Activated naive CD8-positive, alpha-beta T cell treated with anti-CD3 and anti-CD28 coated beads, Interleukin-2, amount 10 ng/mL, durations not matched to agents 7 days and 5 days (primary cell): Measurements from ENCODE around the gene DUOX2. TPM values are rescaled to one million over a fixed set of nuclear protein-coding genes. Genes with fewer than 3 reads are reported as not detected.
"Not testable (repeated sequence)": the region's sequence is repeated elsewhere in the genome, so short reads cannot be mapped to it uniquely, and the experiment has no call there.

ENCODE experiments used
- ATAC-seq: fragments of 150-1000 bp; cut with Tn5 transposase; one replicate; pipeline ENCODE4 v1.10.0; 2021; ENCODE audit warnings: low read depth, moderate library complexity
- POLR2A ChIA-PET: fragments of 350-600 bp; sonication (Branson Sonifier 250); formaldehyde crosslinking; loops from one replicate; lab custom pipeline; 2021; ENCODE audit warnings: antibody characterized with exemption; lab: Charles Lee
- DNase-seq: peaks from one replicate; pipeline ENCODE4 v3.0.0; 2021
- H3K27ac Mint-ChIP-seq: one replicate; pipeline ENCODE4 v1.8.0; 2022; ENCODE audit warnings: mild to moderate bottlenecking, mixed read lengths
- H3K27me3 Mint-ChIP-seq: one replicate; pipeline ENCODE4 v1.8.0; 2022; ENCODE audit warnings: mild to moderate bottlenecking, moderate library complexity, mixed read lengths
- H3K36me3 Mint-ChIP-seq: one replicate; pipeline ENCODE4 v1.8.0; 2021; ENCODE audit warnings: mild to moderate bottlenecking, mixed read lengths
- H3K4me1 Mint-ChIP-seq: one replicate; pipeline ENCODE4 v1.8.0; 2021; ENCODE audit warnings: mixed read lengths
- H3K4me3 Mint-ChIP-seq: one replicate; pipeline ENCODE4 v1.8.0; 2022; ENCODE audit warnings: mild to moderate bottlenecking, moderate library complexity, mixed read lengths
- H3K9me3 Mint-ChIP-seq: one replicate; pipeline ENCODE4 v1.8.0; 2021; ENCODE audit warnings: mixed read lengths
- total RNA-seq, 2 experiments: library from RNA; stranded (reverse); gene quantifications; one replicate each; pipeline ENCODE4 v1.2.3, GENCODE V29; 2021

Gene DUOX2
- total RNA-seq, 2 experiments from 2014 or later, result not detected

GRCh38 chr15:45079201-45079600 is 34.8 kb downstream of the DUOX2 start:
- H3K4me1 Mint-ChIP-seq, H3K36me3 Mint-ChIP-seq, ATAC-seq, DNase-seq, POLR2A ChIA-PET, H3K27me3 Mint-ChIP-seq, H3K4me3 Mint-ChIP-seq, H3K27ac Mint-ChIP-seq, H3K9me3 Mint-ChIP-seq: not testable (repeated sequence)

- DNase-seq, H3K4me1 Mint-ChIP-seq, POLR2A ChIA-PET, H3K9me3 Mint-ChIP-seq, ATAC-seq, H3K36me3 Mint-ChIP-seq, H3K4me3 Mint-ChIP-seq, H3K27ac Mint-ChIP-seq, H3K27me3 Mint-ChIP-seq: not testable (repeated sequence)
Measured at GRCh38 chr15:45077391-45077790, 36.6 kb downstream of the DUOX2 start.

GRCh38 chr15:45075440-45076320 is 38.3 kb downstream of the DUOX2 start:
- ATAC-seq, H3K27ac Mint-ChIP-seq, POLR2A ChIA-PET, H3K4me3 Mint-ChIP-seq, H3K4me1 Mint-ChIP-seq, H3K36me3 Mint-ChIP-seq, H3K27me3 Mint-ChIP-seq, DNase-seq, H3K9me3 Mint-ChIP-seq: not testable (repeated sequence)

DNA sequence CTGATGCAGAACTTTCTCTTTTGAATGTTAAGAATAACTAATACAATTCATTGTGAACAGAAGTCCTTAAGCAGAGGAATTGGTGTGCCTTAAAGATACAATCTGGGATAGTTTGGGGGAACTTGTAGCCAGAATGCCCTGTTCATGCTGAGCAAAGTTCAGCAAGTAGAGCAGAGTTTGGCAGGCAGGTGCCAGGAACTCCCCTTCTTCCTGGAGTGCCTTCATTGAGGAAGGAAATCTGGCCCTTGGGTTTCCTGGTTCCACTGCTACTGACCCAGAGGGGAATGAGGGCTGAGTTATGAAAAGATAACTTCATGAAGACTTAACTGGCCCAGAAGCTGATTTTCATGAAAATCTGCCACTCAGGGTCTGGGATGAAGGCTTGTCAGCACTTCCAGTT is 40.4 kb downstream of the DUOX2 start:
- ATAC-seq, H3K36me3 Mint-ChIP-seq, DNase-seq, H3K4me3 Mint-ChIP-seq, H3K27me3 Mint-ChIP-seq, H3K27ac Mint-ChIP-seq, H3K4me1 Mint-ChIP-seq, H3K9me3 Mint-ChIP-seq: not testable (repeated sequence)
- POLR2A ChIA-PET, result interaction anchor here (0.6 kb wide), 1 partner anchor 458 kb away, joined by 3 read pairs; no protein-coding TSS in a partner anchor

DNA sequence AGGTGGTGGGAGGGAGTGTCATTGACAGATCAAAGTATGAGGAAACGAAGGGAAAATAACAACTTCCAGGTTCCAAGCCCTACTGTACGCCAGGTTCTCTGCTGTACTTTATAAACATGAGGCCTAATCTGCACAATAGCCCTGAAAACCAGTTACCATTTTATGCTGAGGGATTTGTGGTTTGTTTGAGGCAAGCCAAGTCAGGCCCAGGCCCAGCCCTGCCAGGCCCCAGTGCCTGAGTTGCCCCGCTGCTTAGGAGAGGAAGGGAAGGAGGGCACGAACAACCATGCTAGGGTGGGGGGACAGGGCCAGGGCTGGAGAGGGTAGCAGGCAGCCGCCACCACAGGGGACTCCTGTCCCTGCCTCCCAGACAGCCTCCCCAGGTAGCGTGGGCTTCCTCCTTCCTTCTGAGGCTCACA is 44.0 kb downstream of the DUOX2 start:
- H3K4me1 Mint-ChIP-seq, POLR2A ChIA-PET: not testable (repeated sequence)

GRCh38 chr15:45064386-45064785 is 49.6 kb downstream of the DUOX2 start:
- H3K27me3 Mint-ChIP-seq, result no peaks in the 10 kb centered on the region
- H3K4me1 Mint-ChIP-seq, result peaks cover 13% of the 10 kb centered on the region
- H3K4me3 Mint-ChIP-seq, result no peak overlapping the region
- POLR2A ChIA-PET, result no interaction called here
- peaks cover 14% of the 10 kb centered on the region for H3K36me3 Mint-ChIP-seq
- ATAC-seq (no peak), DNase-seq (no peak)
- H3K9me3 Mint-ChIP-seq, result no peaks in the 10 kb centered on the region
- H3K27ac Mint-ChIP-seq, result no peak overlapping the region

More for the DNA sequence above, 44.0 kb downstream of the DUOX2 start:
- DNase-seq, H3K27me3 Mint-ChIP-seq, H3K9me3 Mint-ChIP-seq, H3K36me3 Mint-ChIP-seq, H3K27ac Mint-ChIP-seq, ATAC-seq, H3K4me3 Mint-ChIP-seq: not testable (repeated sequence)

DNA sequence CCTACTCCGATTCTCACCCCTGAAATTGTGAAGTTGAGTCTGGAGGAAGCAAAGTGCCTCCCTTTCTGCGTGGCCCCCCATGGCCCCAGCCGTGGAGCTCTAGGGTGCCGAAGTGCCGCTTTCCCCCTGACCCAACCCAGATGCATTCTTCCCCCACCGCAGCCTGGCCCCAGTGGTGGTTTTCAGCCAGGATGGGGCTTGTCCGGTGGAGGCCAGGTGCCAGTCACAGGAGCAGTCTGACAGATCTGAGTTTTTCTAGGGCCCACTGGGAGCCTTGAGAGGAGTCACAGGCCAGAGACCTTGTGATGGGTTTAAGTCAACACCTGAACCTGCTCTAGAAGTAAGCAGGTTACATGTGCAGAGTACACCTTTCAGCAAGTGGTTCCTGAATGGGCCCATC is 51.7 kb downstream of the DUOX2 start:
- H3K4me3 Mint-ChIP-seq, H3K9me3 Mint-ChIP-seq, ATAC-seq, POLR2A ChIA-PET, H3K27me3 Mint-ChIP-seq, DNase-seq, H3K27ac Mint-ChIP-seq: not testable (repeated sequence)
- peaks cover 13% of the 10 kb centered on the region for H3K4me1 Mint-ChIP-seq
- H3K36me3 Mint-ChIP-seq, result peaks cover 14% of the 10 kb centered on the region

DNA sequence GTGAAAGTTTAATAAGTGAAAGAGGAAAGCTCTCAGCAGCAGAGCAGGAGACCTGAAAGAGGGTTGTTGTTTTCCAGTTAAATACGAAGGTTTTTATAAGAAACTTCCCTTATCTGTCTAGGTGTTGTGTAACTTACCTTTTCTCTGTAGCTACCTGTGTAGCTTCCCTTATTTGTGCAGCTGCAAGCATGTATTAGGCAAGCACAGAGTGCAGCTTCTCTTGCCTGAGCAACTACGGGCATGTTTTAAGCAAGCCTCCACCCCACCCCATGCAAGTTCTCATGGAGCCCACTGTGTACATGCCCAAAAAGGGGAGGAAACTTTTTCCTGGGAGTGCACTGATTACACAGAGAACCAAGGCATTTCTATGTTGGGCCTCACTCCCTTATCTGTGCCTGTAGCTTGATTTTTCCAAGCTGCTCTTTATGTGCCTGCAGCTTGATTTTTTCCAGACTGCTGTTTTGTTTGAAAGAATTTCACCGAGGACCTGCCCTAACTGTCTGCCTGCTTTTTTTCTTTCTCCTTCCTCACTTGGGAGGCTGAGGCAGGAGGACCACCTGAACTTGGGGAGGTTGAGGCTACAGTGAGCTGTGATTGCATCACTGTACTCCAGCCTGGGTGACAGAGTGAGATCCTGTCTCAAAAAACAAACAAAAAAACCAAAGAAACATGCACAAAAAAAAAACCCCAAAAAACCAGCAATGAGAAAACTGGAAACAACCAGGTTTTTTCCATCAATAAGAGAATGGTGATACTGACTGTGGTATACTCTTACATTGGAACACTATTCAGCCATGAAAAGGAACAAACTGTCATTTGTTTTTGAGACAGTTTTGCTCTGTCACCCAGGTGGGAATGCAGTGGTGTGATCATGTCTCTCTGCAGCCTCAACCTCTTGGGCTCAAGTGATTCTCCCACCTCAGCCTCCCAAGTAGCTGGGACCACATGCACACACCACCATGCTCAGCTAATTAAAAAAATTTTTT is 55.0 kb downstream of the DUOX2 start:
- ATAC-seq, H3K27me3 Mint-ChIP-seq, H3K9me3 Mint-ChIP-seq, DNase-seq, H3K27ac Mint-ChIP-seq, H3K4me3 Mint-ChIP-seq, POLR2A ChIA-PET: not testable (repeated sequence)
- Mint-ChIP-seq H3K36me3 (peaks cover 14% of the 10 kb centered on the region), H3K4me1 (peaks cover 10% of the 10 kb centered on the region)

DNA sequence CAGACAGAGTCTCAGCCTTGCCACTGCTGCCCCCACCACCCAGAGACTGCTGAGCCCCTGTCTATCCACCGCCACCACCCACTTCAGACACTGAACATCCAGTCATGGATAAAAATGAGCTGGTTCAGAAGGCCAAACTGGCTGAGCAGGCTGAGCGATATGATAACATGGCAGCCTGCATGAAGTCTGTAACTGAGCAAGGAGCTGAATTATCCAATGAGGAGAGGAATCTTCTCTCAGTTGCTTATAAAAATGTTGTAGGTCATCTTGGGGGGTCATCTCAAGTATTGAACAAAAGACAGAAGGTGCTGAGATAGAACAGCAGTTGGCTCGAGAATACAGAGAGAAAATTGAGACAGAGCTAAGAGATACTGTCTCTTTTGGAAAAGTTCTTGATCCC is 61.3 kb downstream of the DUOX2 start:
- H3K4me1 Mint-ChIP-seq, DNase-seq, H3K4me3 Mint-ChIP-seq, ATAC-seq, H3K27ac Mint-ChIP-seq, H3K27me3 Mint-ChIP-seq, POLR2A ChIA-PET: not testable (repeated sequence)
- H3K36me3 Mint-ChIP-seq, result peaks cover 29% of the 10 kb centered on the region
- H3K9me3 Mint-ChIP-seq, result peaks cover 12% of the 10 kb centered on the region

- DNase-seq (no peak), ATAC-seq (no peak)
- no peaks in the 10 kb centered on the region for H3K27me3 Mint-ChIP-seq
- POLR2A ChIA-PET, result no interaction called here
- peaks cover 30% of the 10 kb centered on the region for H3K36me3 Mint-ChIP-seq
- no peaks in the 10 kb centered on the region for H3K4me1 Mint-ChIP-seq
- H3K4me3 Mint-ChIP-seq, result no peak overlapping the region
- H3K27ac Mint-ChIP-seq, result no peak overlapping the region
- peaks cover 11% of the 10 kb centered on the region for H3K9me3 Mint-ChIP-seq
Measured at GRCh38 chr15:45050587-45050986, 63.4 kb downstream of the DUOX2 start.

GRCh38 chr15:45048794-45049631 is 65.0 kb downstream of the DUOX2 start:
- Mint-ChIP-seq H3K27me3 (no peaks in the 10 kb centered on the region), H3K36me3 (peaks cover 32% of the 10 kb centered on the region), H3K4me3 (no peak overlapping the region), H3K27ac (no peak overlapping the region), H3K9me3 (peaks cover 11% of the 10 kb centered on the region), H3K4me1 (no peaks in the 10 kb centered on the region)
- no peak for DNase-seq
- POLR2A ChIA-PET, result no interaction called here
- no peak for ATAC-seq

GRCh38 chr15:45048449-45048793 is 65.6 kb downstream of the DUOX2 start:
- POLR2A ChIA-PET, H3K4me3 Mint-ChIP-seq, ATAC-seq, DNase-seq, H3K27ac Mint-ChIP-seq, H3K4me1 Mint-ChIP-seq, H3K27me3 Mint-ChIP-seq: not testable (repeated sequence)
- Mint-ChIP-seq H3K36me3 (peaks cover 32% of the 10 kb centered on the region), H3K9me3 (peaks cover 11% of the 10 kb centered on the region)

DNA sequence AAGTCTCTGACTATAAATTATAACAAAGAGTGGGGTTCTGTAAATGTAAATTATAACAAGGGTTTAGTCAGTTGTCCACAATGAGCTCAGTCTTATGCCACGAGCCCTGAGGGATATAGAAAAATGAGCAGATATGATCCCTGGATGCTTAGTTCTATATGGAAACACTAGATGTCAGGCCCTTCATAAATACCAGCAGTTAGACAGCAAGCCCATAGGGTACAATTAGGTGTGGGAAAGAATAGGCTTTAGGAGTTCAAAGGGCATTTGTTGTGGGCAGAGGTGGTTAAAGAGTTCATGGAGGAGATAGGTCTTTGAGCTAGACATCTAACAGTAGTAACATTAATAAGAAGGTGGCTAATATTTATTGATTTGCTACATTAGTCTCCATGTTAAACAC is 69.7 kb downstream of the DUOX2 start:
- H3K27me3 Mint-ChIP-seq, H3K27ac Mint-ChIP-seq, DNase-seq, ATAC-seq, POLR2A ChIA-PET, H3K4me1 Mint-ChIP-seq, H3K4me3 Mint-ChIP-seq, H3K9me3 Mint-ChIP-seq: not testable (repeated sequence)
- H3K36me3 Mint-ChIP-seq, result peaks cover 17% of the 10 kb centered on the region
